ENCODE data around the gene SP1. TPM values are rescaled to one million over a fixed set of nuclear protein-coding genes. Genes with fewer than 3 reads are reported as not detected.
A peak's percentile ranks its signal among the peaks of the same experiment; 100 is the strongest.
"Not testable (repeated sequence)": the region's sequence is repeated elsewhere in the genome, so short reads cannot be mapped to it uniquely, and the experiment has no call there.

The SP1 gene
- total and polyA plus RNA-seq, 12 donors, result 16.3 to 90.0 (median 50.7) TPM

- no peak for DNase-seq
- Histone ChIP-seq H3K27ac (no peak overlapping the region), H3K4me1 (replicated peaks in 1 of 2) (peaks cover 0 to 33% of the 10 kb centered on the region in 2 donors), H3K27me3 (no peaks in the 10 kb centered on the region), H3K36me3 (replicated peaks in 1 of 2) (no peaks in the 10 kb centered on the region), H3K9me3 (replicated peaks in 1 of 3) (no peaks in the 10 kb centered on the region), H3K4me3 (no peak overlapping the region)
- intact Hi-C loops (cut with DNase I), result no loop called here
- WGBS, 4 donors, result 89 to 93% (median 91%) methylated on average over 3 of the region's 3 CpGs
- no peak for TF ChIP-seq POLR2A (IDR thresholded peaks at IDR 0.05)
- TF ChIP-seq CTCF (IDR thresholded peaks at IDR 0.05), result no peak
Observed at GRCh38 chr12:53418221-53418620, 38.2 kb downstream of the SP1 start.

- DNase-seq, result no peak
- TF ChIP-seq CTCF (IDR thresholded peaks at IDR 0.05) (no peak), POLR2A (IDR thresholded peaks at IDR 0.05) (no peak)
- Histone ChIP-seq H3K27me3 (no peaks in the 10 kb centered on the region), H3K4me1 (replicated peaks in 1 of 2) (peaks cover 3 to 22% of the 10 kb centered on the region in 2 donors), H3K36me3 (replicated peaks in 1 of 2) (no peaks in the 10 kb centered on the region), H3K27ac (no peak overlapping the region), H3K9me3 (replicated peaks in 1 of 3) (no peaks in the 10 kb centered on the region), H3K4me3 (no peak overlapping the region)
- intact Hi-C loops (cut with DNase I), result loop anchor here (2.0 to 10.0 kb wide), 4 partner anchors 65 to 205 kb away; partner anchors contain the start of gene SP7 (in 1 of the 2)
- WGBS, 4 donors, result 78 to 92% (median 85%) methylated on average over 2 of the region's 2 CpGs
Observed at GRCh38 chr12:53419756-53420155, 39.8 kb downstream of the SP1 start.

- not testable (repeated sequence) for H3K27ac ChIP-seq; H3K4me3 ChIP-seq; H3K9me3 ChIP-seq (replicated peaks in 1 of 3); H3K27me3 ChIP-seq; DNase-seq; H3K36me3 ChIP-seq (replicated peaks in 1 of 2)
- 79 to 84% (median 82%) methylated on average over 12 of the region's 12 CpGs for WGBS, 4 donors
- intact Hi-C loops (cut with DNase I), result loop anchor here in 1 of 2 donors (5.0 to 10.0 kb wide), 2 partner anchors 85 to 207 kb away; partner anchors contain the start of gene SP7
- H3K4me1 ChIP-seq (replicated peaks in 1 of 2), result peaks cover 8 to 22% of the 10 kb centered on the region in 2 donors
Observed at GRCh38 chr12:53422247-53422646, 42.3 kb downstream of the SP1 start.

GRCh38 chr12:53423597-53423996, 43.6 kb downstream of the SP1 start, which contains the start of gene AMHR2:
Gene AMHR2 (plus strand): TSS chr12:53423855. CDS start chr12:53423935, 80 bp downstream.
- H3K36me3 ChIP-seq (replicated peaks in 1 of 2), result no peaks in the 10 kb centered on the region
- no peaks in the 10 kb centered on the region for H3K27me3 ChIP-seq
- H3K27ac ChIP-seq, result peak within 1 kb of the TSS in 3 of 5 donors; percentile 5 to 91 (median 71)
- H3K4me1 ChIP-seq (replicated peaks in 1 of 2), result peaks cover 10 to 35% of the 10 kb centered on the region in 2 donors
- no peak for TF ChIP-seq POLR2A (IDR thresholded peaks at IDR 0.05)
- no peak for TF ChIP-seq CTCF (IDR thresholded peaks at IDR 0.05)
- H3K4me3 ChIP-seq, result peak within 1 kb of the TSS in 1 of 4 donors; percentile 52
- WGBS, 4 donors, result 100% methylated on average over 1 of the region's 1 CpG
- intact Hi-C loops (cut with DNase I), result loop anchor here in 1 of 2 donors (5.0 to 10.0 kb wide), 2 partner anchors 86 to 209 kb away; partner anchors contain the start of gene SP7
- no peaks in the 10 kb centered on the region for H3K9me3 ChIP-seq (replicated peaks in 1 of 3)
- DNase-seq, result peak in 1 of 7 donors; percentile 7

Data from adrenal gland (tissue), 12 donors.